Neural cell (in vitro differentiated cells): ENCODE measurements around the gene KYNU. TPM values are rescaled to one million over a fixed set of nuclear protein-coding genes. Genes with fewer than 3 reads are reported as not detected.
"Not testable (repeated sequence)": the region's sequence is repeated elsewhere in the genome, so short reads cannot be mapped to it uniquely, and the experiment has no call there.

ENCODE experiments used
- H2AFZ ChIP-seq: fragments of 200-600, 300-800 bp; sonication (generic), shearing (Covaris generic); 2 replicates; pipeline ENCODE4 v1.6.0; 2014; ENCODE audit warnings: low read depth, mild to moderate bottlenecking, antibody characterized with exemption, low read length, moderate library complexity
- H3F3A ChIP-seq: fragments of 200-600 bp; shearing (Covaris generic); 2 replicates; pipeline ENCODE4 v1.6.1; 2016; ENCODE audit warnings: mild to moderate bottlenecking, moderate library complexity, mixed read lengths, antibody characterized with exemption, low read length; ENCODE audit not compliant: insufficient read depth, poor library complexity, severe bottlenecking
- H3K27ac ChIP-seq: fragments of 200-600, 300-800 bp; sonication (generic), shearing (Covaris generic); 2 replicates; pipeline ENCODE4 v1.5.1; 2014; ENCODE audit warnings: mild to moderate bottlenecking, low read length, moderate library complexity
- H3K27me3 ChIP-seq: fragments of 300-800, 200-600 bp; sonication (generic), shearing (Covaris generic); 2 replicates; pipeline ENCODE4 v1.6.0; 2014; ENCODE audit warnings: mild to moderate bottlenecking, low read depth, low read length, moderate library complexity; ENCODE audit not compliant: insufficient read depth
- H3K36me3 ChIP-seq: fragments of 300-800, 200-600 bp; sonication (generic), shearing (Covaris generic); 2 replicates; pipeline ENCODE4 v1.5.1; 2014; ENCODE audit warnings: mild to moderate bottlenecking, antibody characterized with exemption, low read length, moderate library complexity; ENCODE audit not compliant: insufficient read depth
- H3K4me2 ChIP-seq: fragments of 300-800, 200-600 bp; sonication (generic), shearing (Covaris generic); 2 replicates; pipeline ENCODE4 v1.6.0; 2014; ENCODE audit warnings: mild to moderate bottlenecking, low read length
- H3K4me3 ChIP-seq: fragments of 300-800, 200-600 bp; sonication (generic), shearing (Covaris generic); 2 replicates; pipeline ENCODE4 v1.5.1; 2014; ENCODE audit warnings: mild to moderate bottlenecking, low read length, moderate library complexity
- H3K79me2 ChIP-seq: fragments of 200-600 bp; shearing (Covaris generic); replicated peaks from 2 replicates; pipeline ENCODE4 v1.6.0; 2014; ENCODE audit warnings: mild to moderate bottlenecking, low read length, moderate library complexity; ENCODE audit not compliant: insufficient read depth
- H3K9ac ChIP-seq: fragments of 300-800, 200-600 bp; sonication (generic), shearing (Covaris generic); 2 replicates; pipeline ENCODE4 v1.6.1; 2016; ENCODE audit warnings: mild to moderate bottlenecking, low read length, mixed read lengths
- H3K9me2 ChIP-seq: fragments of 200-600 bp; shearing (Covaris generic); 2 replicates; pipeline ENCODE4 v1.6.1; 2016; ENCODE audit warnings: mild to moderate bottlenecking, low read length, mixed read lengths; ENCODE audit not compliant: insufficient read depth
- H3K9me3 ChIP-seq: fragments of 200-600, 300-800 bp; sonication (generic), shearing (Covaris generic); 2 replicates; pipeline ENCODE4 v1.6.1; 2016; ENCODE audit warnings: mild to moderate bottlenecking, mixed run types, low read length, moderate library complexity, mixed read lengths
- H4K20me1 ChIP-seq: fragments of 200-600 bp; shearing (Covaris generic); 2 replicates; pipeline ENCODE4 v1.6.1; 2016; ENCODE audit warnings: mild to moderate bottlenecking, mixed run types; ENCODE audit not compliant: insufficient read depth
- CTCF ChIP-seq: fragments of 450-650 bp; IDR thresholded peaks from 2 replicates; pipeline ENCODE4 v1.5.1; 2014; ENCODE audit warnings: antibody characterized with exemption, mild to moderate bottlenecking, moderate library complexity; ENCODE audit not compliant: poor library complexity, severe bottlenecking
- EP300 ChIP-seq: fragments of 450-650 bp; conservative IDR thresholded peaks from 2 replicates; pipeline ENCODE4 v1.6.1; 2014; ENCODE audit warnings: antibody characterized with exemption, mild to moderate bottlenecking, moderate library complexity; ENCODE audit not compliant: poor library complexity, severe bottlenecking
- EZH2 ChIP-seq: fragments of 200-600, 300-800 bp; shearing (Covaris generic), sonication (generic); IDR thresholded peaks from 2 replicates; pipeline ENCODE4 v1.6.1; 2014; ENCODE audit warnings: antibody characterized with exemption, low read length, borderline replicate concordance, mild to moderate bottlenecking; ENCODE audit not compliant: insufficient read depth, poor library complexity, severe bottlenecking
- MXI1 ChIP-seq: fragments of 450-650 bp; conservative IDR thresholded peaks from 2 replicates; pipeline ENCODE4 v1.6.1; 2014; ENCODE audit warnings: antibody characterized with exemption, mild to moderate bottlenecking; ENCODE audit not compliant: poor library complexity, severe bottlenecking
- POLR2AphosphoS5 ChIP-seq: IDR thresholded peaks from 2 replicates; pipeline ENCODE4 v1.6.1; 2012
- RAD21 ChIP-seq: fragments of 450-650 bp; conservative IDR thresholded peaks from 2 replicates; pipeline ENCODE4 v1.6.1; 2014; ENCODE audit warnings: antibody characterized with exemption, mild to moderate bottlenecking, moderate library complexity
- REST ChIP-seq: IDR thresholded peaks from 2 replicates; pipeline ENCODE4 v1.6.1; 2012; ENCODE audit warnings: borderline replicate concordance
- SMC3 ChIP-seq: fragments of 450-650 bp; conservative IDR thresholded peaks from 2 replicates; pipeline ENCODE4 v1.6.1; 2014; ENCODE audit warnings: antibody characterized with exemption, mild to moderate bottlenecking, moderate library complexity; ENCODE audit not compliant: poor library complexity
- TAF1 ChIP-seq: IDR thresholded peaks from 2 replicates; pipeline ENCODE4 v1.6.1; 2012; ENCODE audit warnings: low read depth
- polyA plus RNA-seq: library from polyadenylated mRNA; depleted of rRNA; stranded (reverse); fragments of >200 nt; gene quantifications from 2 replicates; pipeline ENCODE4 v1.2.3, GENCODE V29; 2014

The KYNU gene
- polyA plus RNA-seq, 1 donor from 2014 or later, result 0.25 TPM

GRCh38 chr2:142863485-142863961 is 13.9 kb upstream of the KYNU start:
- Histone ChIP-seq H3K27me3 (no peaks in the 10 kb centered on the region), H3K27ac (no peak overlapping the region), H3K9me3 (no peaks in the 10 kb centered on the region), H3K9me2 (no peaks in the 10 kb centered on the region), H3K79me2 (no peaks in the 10 kb centered on the region), H4K20me1 (no peaks in the 10 kb centered on the region), H3K4me3 (no peak overlapping the region), H3K4me2 (no peak overlapping the region), H3K36me3 (no peaks in the 10 kb centered on the region), H3K9ac (no peak overlapping the region), H2AFZ (no peak overlapping the region), H3F3A (no peaks in the 10 kb centered on the region)
- TF ChIP-seq SMC3 (no peak), REST (no peak), EP300 (no peak), CTCF (no peak), EZH2 (no peak), POLR2AphosphoS5 (no peak), TAF1 (no peak), MXI1 (no peak), RAD21 (no peak)

- H3K36me3 ChIP-seq, H3K9ac ChIP-seq, H3K4me3 ChIP-seq, H3K9me3 ChIP-seq, H3K4me2 ChIP-seq, H3K9me2 ChIP-seq, H3K79me2 ChIP-seq, H4K20me1 ChIP-seq, H3K27ac ChIP-seq, H3K27me3 ChIP-seq, H2AFZ ChIP-seq, H3F3A ChIP-seq: not testable (repeated sequence)
Measured at GRCh38 chr2:142864605-142865004, 12.9 kb upstream of the KYNU start.

- Histone ChIP-seq H3K4me2 (no peak overlapping the region), H3K9me3 (no peaks in the 10 kb centered on the region), H4K20me1 (no peaks in the 10 kb centered on the region), H2AFZ (no peak overlapping the region), H3K27me3 (no peaks in the 10 kb centered on the region), H3K9me2 (no peaks in the 10 kb centered on the region), H3K27ac (no peak overlapping the region), H3K4me3 (no peak overlapping the region), H3K9ac (no peak overlapping the region), H3K36me3 (no peaks in the 10 kb centered on the region), H3F3A (no peaks in the 10 kb centered on the region), H3K79me2 (no peaks in the 10 kb centered on the region)
- TF ChIP-seq POLR2AphosphoS5, result no peak
- TF ChIP-seq RAD21, result no peak
- no peak for TF ChIP-seq MXI1
- no peak for TF ChIP-seq CTCF
- no peak for TF ChIP-seq SMC3
- no peak for TF ChIP-seq REST
- TF ChIP-seq TAF1, result no peak
- no peak for TF ChIP-seq EP300
- no peak for TF ChIP-seq EZH2
Measured at GRCh38 chr2:142865924-142866323, 11.5 kb upstream of the KYNU start.
